AML-193 (cell line): ENCODE results near the gene TSPAN7.

Source experiments
- DNase-seq, 2 experiments: peaks; one replicate each; lab custom pipeline; 2025; lab: John Stamatoyannopoulos, UW

Gene TSPAN7

GRCh38 chrX:38595801-38596200 lies 34.5 kb downstream of the TSPAN7 start:
- DNase-seq = no peak

GRCh38 chrX:38596939-38597338 lies 35.6 kb downstream of the TSPAN7 start:
- no peak for DNase-seq

GRCh38 chrX:38599796-38600755 lies 38.7 kb downstream of the TSPAN7 start:
- no peak for DNase-seq

- no peak for DNase-seq
Observed at GRCh38 chrX:38601866-38602265, 40.5 kb downstream of the TSPAN7 start.

- DNase-seq = no peak
Observed at GRCh38 chrX:38606821-38607220, 45.5 kb downstream of the TSPAN7 start.

- no peak for DNase-seq
Observed at GRCh38 chrX:38607976-38608375, 46.6 kb downstream of the TSPAN7 start.

- no peak for DNase-seq
Observed at GRCh38 chrX:38610849-38611248, 49.5 kb downstream of the TSPAN7 start.

- no peak for DNase-seq
Observed at GRCh38 chrX:38612281-38612680, 50.9 kb downstream of the TSPAN7 start.

GRCh38 chrX:38614485-38614884 lies 53.1 kb downstream of the TSPAN7 start:
- no peak for DNase-seq

GRCh38 chrX:38616904-38617303 lies 55.6 kb downstream of the TSPAN7 start:
- no peak for DNase-seq

- no peak for DNase-seq
Observed at GRCh38 chrX:38618180-38618579, 56.8 kb downstream of the TSPAN7 start.

GRCh38 chrX:38620623-38621022 lies 59.3 kb downstream of the TSPAN7 start:
- DNase-seq = no peak

- DNase-seq = no peak
Observed at GRCh38 chrX:38626296-38626695, 65.0 kb downstream of the TSPAN7 start.

GRCh38 chrX:38627683-38628082 lies 66.3 kb downstream of the TSPAN7 start:
- DNase-seq = peak; percentile 25 to 40

GRCh38 chrX:38628587-38628986 lies 67.2 kb downstream of the TSPAN7 start:
- no peak for DNase-seq

GRCh38 chrX:38632516-38632915 lies 71.2 kb downstream of the TSPAN7 start:
- DNase-seq = no peak

GRCh38 chrX:38634665-38635064 lies 73.3 kb downstream of the TSPAN7 start:
- DNase-seq = no peak

GRCh38 chrX:38636949-38637819 lies 75.8 kb downstream of the TSPAN7 start:
- DNase-seq = no peak

- no peak for DNase-seq
Observed at GRCh38 chrX:38638952-38639529, 77.7 kb downstream of the TSPAN7 start.

GRCh38 chrX:38639730-38640129 lies 78.4 kb downstream of the TSPAN7 start:
- no peak for DNase-seq

- DNase-seq = no peak
Observed at GRCh38 chrX:38641197-38641596, 79.9 kb downstream of the TSPAN7 start.

GRCh38 chrX:38643903-38644302 lies 82.6 kb downstream of the TSPAN7 start:
- DNase-seq = no peak
